Pancreas (tissue), 10 donors: Measurements from ENCODE around the gene AGK. TPM values are rescaled to one million over a fixed set of nuclear protein-coding genes. Genes with fewer than 3 reads are reported as not detected.

ENCODE experiments used
- ATAC-seq, 4 donors: fragments of 200-7000 bp; cut with Tn5 transposase; one replicate each; pipeline versions ENCODE4 v1.8.0 to v1.9.1; 2020; ENCODE audit warnings: mild to moderate bottlenecking in 4 of 4, moderate library complexity in 4 of 4
- DNase-seq, 6 donors: peaks; one replicate each; pipeline ENCODE4 v3.0.0-alpha.2; 2020
- FAIRE-seq: peaks from 2 replicates; lab custom pipeline; 2012; peaks lifted over from hg19 to GRCh38; lab: Jason Lieb, UNC
- H3K27ac ChIP-seq, 4 donors: fragments of 200-600 bp; sonication (generic); 1 replicate in 3 of 4; 2 replicates in 1 of 4; pipeline versions ENCODE4 v1.5.0 to v1.8.0; 2020
- H3K27me3 ChIP-seq, 4 donors: fragments of 200-600 bp; one replicate each; pipeline ENCODE4 v1.8.0; 2021
- H3K36me3 ChIP-seq, 3 donors: fragments of 200-600 bp; sonication (generic) in 1 of 3; one replicate each; pipeline versions ENCODE4 v1.5.0 to v1.8.0; 2020 to 2021
- H3K4me1 ChIP-seq, 3 donors: fragments of 200-600 bp; one replicate each; pipeline ENCODE4 v1.8.0; 2021
- H3K4me3 ChIP-seq, 4 donors: fragments of 200-600 bp; sonication (generic) in 2 of 4; one replicate each; pipeline versions ENCODE4 v1.5.0 to v1.8.0; 2020 to 2021
- H3K9me3 ChIP-seq, 4 donors: fragments of 200-600 bp; one replicate each; pipeline ENCODE4 v1.8.0; 2021
- WGBS, 2 donors: extraction: QIAGEN DNeasy Blood & Tissue Kit; methylation state at CpG; one replicate each; pipeline ENCODE4 v1.1.7; 2013; 5-methylcytosine and 5-hydroxymethylcytosine counted together
- intact Hi-C, 3 donors: fragments of 100-400 bp; cut with DNase I; formaldehyde crosslinking; loops; one replicate each; pipeline versions ENCODE4 v1.11.1 to v1.14.2; 2022
- polyA plus RNA-seq, 2 donors: library from polyadenylated mRNA; stranded (reverse); fragments of 200-250 nt; gene quantifications; one replicate each; pipeline ENCODE4 v1.2.3, GENCODE V29; 2013
- total RNA-seq, 6 donors: library from RNA; stranded (reverse); fragmentation: NEBNext Ultra II Directional in 4 of 6; extraction: Animal tissue kit (Norgen Biotek cat#: 25700) in 4 of 6; gene quantifications; one replicate each; pipeline versions ENCODE4 v1.2.1 to v1.2.4, GENCODE V29; 2021 to 2023
- TF ChIP-seq, protein P1 (sequence below), 4 donors: fragments of 200-600 bp; sonication (generic) in 3 of 4; IDR thresholded peaks; one replicate each; pipeline versions ENCODE4 v1.5.0 to v1.8.0; 2021; ENCODE audit warnings: antibody characterized with exemption in 4 of 4
- donor health status: healthy with polysubstance abuse.
- donor health status: DM: no; HTN: no; CAD: no; lungs with moderate emphysema.
- donor health status: DM: no; HTN: no; CAD: no.
- donor health status: control.
- donor health status: control.
- donor health status: Bipolar disorder and iron deficiency.
- donor health status: DM: yes; HTN: yes; CAD: no.
- donor health status: DM: no; HTN: no; CAD: no.
- donor health status: DM: no; HTN: no; CAD: no.
- donor health status: DM: yes; HTN: yes; CAD: no.

AGK gene
- total and polyA plus RNA-seq, 8 donors, result 5.6 to 13.6 (median 10.0) TPM

DNA sequence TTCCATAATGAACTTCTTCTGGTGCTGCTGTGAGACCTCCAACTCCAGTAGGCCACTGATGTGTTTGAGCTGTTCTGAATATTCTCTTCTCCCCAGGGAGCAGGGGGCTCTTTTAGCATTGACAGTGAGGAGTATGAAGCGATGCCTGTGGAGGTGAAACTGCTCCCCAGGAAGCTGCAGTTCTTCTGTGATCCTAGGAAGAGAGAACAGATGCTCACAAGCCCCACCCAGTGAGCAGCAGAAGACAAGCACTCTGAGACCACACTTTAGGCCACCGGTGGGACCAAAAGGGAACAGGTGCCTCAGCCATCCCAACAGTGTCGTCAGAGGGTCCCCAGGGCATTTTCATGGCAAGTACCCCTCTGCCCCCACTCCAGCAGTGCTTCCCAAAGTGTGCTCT is 101.5 kb downstream of the AGK start:
- H3K27me3 ChIP-seq, result no peaks in the 10 kb centered on the region
- no peaks in the 10 kb centered on the region for H3K9me3 ChIP-seq
- FAIRE-seq (no peak), DNase-seq (no peak), ATAC-seq (no peak)
- H3K4me1 ChIP-seq, result peaks cover 0 to 5% (median 3%) of the 10 kb centered on the region in 3 donors
- H3K36me3 ChIP-seq, result peaks cover 0 to 6% (median 0%) of the 10 kb centered on the region in 3 donors
- no peak overlapping the region for H3K4me3 ChIP-seq
- intact Hi-C loops, result no loop called here
- WGBS, 2 donors, result 68 to 71% methylated on average over 3 of the region's 3 CpGs
- TF ChIP-seq, protein P1, sequence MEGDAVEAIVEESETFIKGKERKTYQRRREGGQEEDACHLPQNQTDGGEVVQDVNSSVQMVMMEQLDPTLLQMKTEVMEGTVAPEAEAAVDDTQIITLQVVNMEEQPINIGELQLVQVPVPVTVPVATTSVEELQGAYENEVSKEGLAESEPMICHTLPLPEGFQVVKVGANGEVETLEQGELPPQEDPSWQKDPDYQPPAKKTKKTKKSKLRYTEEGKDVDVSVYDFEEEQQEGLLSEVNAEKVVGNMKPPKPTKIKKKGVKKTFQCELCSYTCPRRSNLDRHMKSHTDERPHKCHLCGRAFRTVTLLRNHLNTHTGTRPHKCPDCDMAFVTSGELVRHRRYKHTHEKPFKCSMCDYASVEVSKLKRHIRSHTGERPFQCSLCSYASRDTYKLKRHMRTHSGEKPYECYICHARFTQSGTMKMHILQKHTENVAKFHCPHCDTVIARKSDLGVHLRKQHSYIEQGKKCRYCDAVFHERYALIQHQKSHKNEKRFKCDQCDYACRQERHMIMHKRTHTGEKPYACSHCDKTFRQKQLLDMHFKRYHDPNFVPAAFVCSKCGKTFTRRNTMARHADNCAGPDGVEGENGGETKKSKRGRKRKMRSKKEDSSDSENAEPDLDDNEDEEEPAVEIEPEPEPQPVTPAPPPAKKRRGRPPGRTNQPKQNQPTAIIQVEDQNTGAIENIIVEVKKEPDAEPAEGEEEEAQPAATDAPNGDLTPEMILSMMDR (IDR thresholded peaks at IDR 0.05), result no peak
- no peak overlapping the region for H3K27ac ChIP-seq

DNA sequence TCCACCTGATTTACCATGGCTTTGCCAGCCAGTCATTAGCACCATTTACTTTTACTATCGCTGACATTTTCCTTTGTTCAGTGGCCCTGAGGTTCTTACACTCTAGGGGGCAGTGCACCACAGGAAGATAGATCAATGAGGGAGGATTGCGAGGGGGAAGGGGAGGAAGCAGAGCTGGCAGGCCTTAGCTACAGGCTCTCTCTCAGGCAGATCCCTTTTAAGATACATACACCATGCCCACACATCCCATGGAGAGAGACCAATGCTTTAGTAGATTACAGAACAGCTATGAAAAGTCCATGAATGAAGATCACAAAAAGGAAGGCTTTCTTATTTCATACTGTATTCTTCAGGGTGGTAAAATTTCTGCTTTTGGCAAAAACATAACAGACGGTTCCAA is 103.3 kb downstream of the AGK start:
- DNase-seq, result peak in 3 of 6 donors; percentile 57 to 69 (median 66)
- H3K9me3 ChIP-seq, result no peaks in the 10 kb centered on the region
- no peak for FAIRE-seq
- H3K4me3 ChIP-seq, result no peak overlapping the region
- 30 to 33% methylated on average over 3 of the region's 3 CpGs for WGBS, 2 donors
- peak; percentile 74 to 93 (median 89) for ATAC-seq
- peaks cover 0 to 5% (median 3%) of the 10 kb centered on the region in 3 donors for H3K4me1 ChIP-seq
- H3K27ac ChIP-seq, result no peak overlapping the region
- TF ChIP-seq, protein P1 (IDR thresholded peaks at IDR 0.05), result peak; percentile 28 to 64 (median 48)
- H3K27me3 ChIP-seq, result no peaks in the 10 kb centered on the region
- intact Hi-C loops, result no loop called here
- peaks cover 0 to 6% (median 0%) of the 10 kb centered on the region in 3 donors for H3K36me3 ChIP-seq

DNA sequence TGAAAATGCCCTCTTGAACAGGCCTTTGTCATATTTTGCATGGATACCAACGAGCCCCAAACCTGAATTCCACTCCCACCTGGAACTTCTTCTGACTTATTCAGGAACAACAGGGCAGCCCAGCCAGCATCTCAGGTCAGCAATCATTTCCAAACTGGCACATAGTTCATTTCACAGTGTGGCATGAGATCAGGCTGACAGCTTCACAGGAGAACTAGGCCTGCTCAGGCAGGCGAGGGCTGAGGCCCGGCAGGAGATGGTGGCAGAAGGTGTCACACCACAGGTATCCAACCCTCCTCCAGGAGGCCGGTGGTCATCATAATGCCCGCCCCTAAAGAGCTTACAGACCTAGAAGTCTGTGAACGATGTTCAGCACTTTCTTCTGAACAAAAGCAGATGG is 108.3 kb downstream of the AGK start:
- TF ChIP-seq, protein P1 (IDR thresholded peaks at IDR 0.05), result no peak
- intact Hi-C loops, result no loop called here
- Histone ChIP-seq H3K4me3 (no peak overlapping the region), H3K27ac (no peak overlapping the region), H3K4me1 (peaks cover 0 to 9% (median 0%) of the 10 kb centered on the region in 3 donors), H3K9me3 (no peaks in the 10 kb centered on the region), H3K27me3 (no peaks in the 10 kb centered on the region), H3K36me3 (peaks cover 0 to 19% (median 2%) of the 10 kb centered on the region in 3 donors)
- ATAC-seq (no peak), DNase-seq (no peak), FAIRE-seq (no peak)
- 85 to 94% methylated on average over 6 of the region's 6 CpGs for WGBS, 2 donors

GRCh38 chr7:141660259-141660658 is 109.0 kb downstream of the AGK start:
- FAIRE-seq, result no peak
- ATAC-seq, result peak in 3 of 4 donors; percentile 29 to 72 (median 56)
- peaks cover 0 to 19% (median 6%) of the 10 kb centered on the region in 3 donors for H3K36me3 ChIP-seq
- WGBS, 2 donors, result 82 to 87% methylated on average over 4 of the region's 4 CpGs
- TF ChIP-seq, protein P1 (IDR thresholded peaks at IDR 0.05), result no peak
- peaks cover 0 to 9% (median 0%) of the 10 kb centered on the region in 3 donors for H3K4me1 ChIP-seq
- H3K9me3 ChIP-seq, result no peaks in the 10 kb centered on the region
- H3K4me3 ChIP-seq, result no peak overlapping the region
- no peaks in the 10 kb centered on the region for H3K27me3 ChIP-seq
- no peak overlapping the region for H3K27ac ChIP-seq
- no peak for DNase-seq
- intact Hi-C loops, result no loop called here

DNA sequence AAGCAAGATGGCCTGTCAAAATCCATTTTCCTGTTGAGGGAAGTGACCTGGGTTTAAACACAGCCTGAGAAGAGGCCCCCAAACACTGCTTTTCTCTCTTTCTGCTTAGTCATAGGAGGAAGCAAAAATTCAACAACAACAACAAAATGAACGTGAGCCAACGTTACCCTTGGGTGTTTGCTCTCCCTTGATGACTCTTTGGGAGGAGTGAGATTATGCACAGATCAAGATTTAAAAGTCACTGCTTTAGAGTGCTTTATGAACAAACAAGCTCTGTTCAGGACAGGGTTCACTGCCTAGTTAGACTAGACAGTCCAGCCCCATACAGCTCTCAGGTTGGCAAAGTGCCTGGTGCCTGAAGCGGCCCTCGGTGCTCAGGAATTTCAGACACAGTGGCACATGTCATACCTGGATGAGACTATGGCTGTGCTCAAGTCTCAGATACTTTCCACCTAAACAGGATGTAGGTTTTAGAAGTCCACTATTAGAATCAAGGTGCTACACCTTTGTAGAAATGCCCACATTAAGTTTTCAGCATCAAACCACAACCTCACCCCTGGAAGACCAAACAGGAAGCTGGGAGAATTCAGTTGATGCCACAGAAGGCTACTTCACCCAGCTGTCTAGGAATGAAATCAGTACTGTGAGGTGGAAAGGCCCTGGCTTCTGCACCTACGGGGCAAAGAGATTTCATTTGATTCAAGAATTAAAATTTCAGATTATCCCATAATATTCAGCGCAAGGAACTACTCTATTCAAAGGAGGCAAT is 112.1 kb downstream of the AGK start:
- Histone ChIP-seq H3K27me3 (no peaks in the 10 kb centered on the region), H3K9me3 (no peaks in the 10 kb centered on the region), H3K4me1 (peaks cover 0 to 9% (median 0%) of the 10 kb centered on the region in 3 donors), H3K4me3 (no peak overlapping the region), H3K36me3 (peaks cover 0 to 13% (median 6%) of the 10 kb centered on the region in 3 donors), H3K27ac (peak overlapping the region in 2 of 4 donors; percentile 59 to 60)
- intact Hi-C loops, result no loop called here
- no peak for FAIRE-seq
- TF ChIP-seq, protein P1 (IDR thresholded peaks at IDR 0.05), result no peak
- peak in 3 of 6 donors; percentile 13 to 44 (median 29) for DNase-seq
- ATAC-seq, result peak in 3 of 4 donors; percentile 56 to 63 (median 62)
- 57 to 65% methylated on average over 6 of the region's 6 CpGs for WGBS, 2 donors
